GM19395 (cell line): ENCODE measurements around the gene JPT1.
"Not testable (repeated sequence)": the region's sequence is repeated elsewhere in the genome, so short reads cannot be mapped to it uniquely, and the experiment has no call there.

ENCODE experiments used
- ATAC-seq: cut with Tn5 transposase; IDR thresholded peaks from one replicate; pipeline ENCODE4 v1.9.1; 2021; ENCODE audit warnings: mild to moderate bottlenecking, moderate library complexity; ENCODE audit not compliant: unreplicated experiment

Gene JPT1

DNA sequence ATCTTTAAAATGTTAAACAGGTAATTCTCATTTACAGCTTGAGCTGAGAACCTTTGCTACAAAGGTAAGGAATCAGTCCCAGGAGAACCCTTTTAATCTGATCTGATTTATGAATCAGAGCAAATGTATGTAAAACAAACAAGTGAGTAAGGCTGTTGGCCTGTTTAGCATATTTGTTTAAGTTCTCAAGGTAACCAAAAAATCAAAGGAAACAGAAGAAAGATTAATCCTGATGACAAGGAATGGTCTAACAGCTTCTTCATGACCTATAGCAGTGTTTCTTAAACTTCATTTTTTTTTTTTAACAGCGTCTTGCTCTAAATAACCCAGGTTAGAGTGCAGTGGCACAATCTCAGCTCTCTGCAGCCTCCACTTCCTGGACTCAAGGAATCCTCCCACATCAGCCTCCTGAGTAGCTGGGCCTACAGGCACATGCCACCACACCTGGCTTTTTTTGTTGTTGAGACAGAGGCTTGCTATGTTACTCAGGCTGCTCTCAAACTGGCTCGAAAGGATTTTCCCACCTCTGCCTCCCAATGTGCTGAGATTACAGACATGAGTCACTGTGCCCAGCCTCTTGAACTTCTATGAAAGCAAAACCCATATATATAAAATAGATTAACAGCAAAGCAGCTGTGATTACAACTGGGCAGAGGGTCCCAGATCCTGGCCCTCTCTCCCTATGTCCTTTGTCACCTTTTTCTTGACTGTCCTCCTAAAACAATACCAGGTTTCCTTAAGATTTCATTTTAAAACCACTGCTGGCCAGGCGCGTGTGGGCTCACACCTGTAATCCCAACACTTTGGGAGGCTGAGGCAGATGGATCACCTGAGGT lies 5.1 kb upstream of the JPT1 start:
- no peak for ATAC-seq

DNA sequence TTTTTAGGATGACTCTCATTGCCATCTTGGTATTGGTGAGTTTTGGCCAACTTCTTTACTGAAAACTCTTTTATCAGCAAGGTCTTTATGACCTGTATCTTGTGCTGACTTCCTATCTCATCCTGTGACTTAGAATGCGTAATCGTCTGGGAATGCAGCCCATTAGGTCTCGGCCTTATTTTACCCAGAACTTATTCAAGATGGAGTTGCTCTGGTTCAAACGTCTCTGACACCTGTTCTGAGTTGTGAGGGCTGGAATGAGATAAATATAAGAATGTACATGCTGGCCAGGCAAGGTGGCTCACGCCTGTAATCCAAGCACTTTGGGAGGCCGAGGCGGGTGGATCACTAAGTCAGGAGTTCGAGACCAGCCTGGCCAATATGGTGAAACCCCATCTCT lies 4.2 kb upstream of the JPT1 start:
- ATAC-seq = not testable (repeated sequence)

DNA sequence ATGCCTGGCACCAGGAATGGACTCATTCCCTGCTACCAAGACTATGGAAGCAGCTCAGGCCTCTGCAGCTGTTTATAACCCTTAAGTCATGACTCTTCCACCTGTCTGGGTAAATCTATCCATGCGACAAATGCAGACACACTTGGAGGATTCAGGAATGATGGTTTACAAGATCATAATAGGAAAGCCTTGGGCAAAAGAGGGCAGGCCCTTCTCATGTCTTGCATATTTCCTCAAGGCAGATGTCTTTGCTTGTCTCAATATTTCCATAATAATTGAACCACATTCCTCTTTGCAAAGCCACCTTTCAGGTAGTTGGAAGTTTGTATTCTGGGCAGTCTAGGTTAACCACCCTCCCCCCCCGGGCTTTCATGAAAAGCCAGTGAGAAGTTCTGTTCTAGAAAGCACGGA lies 884 bp upstream of the JPT1 start:
- no peak for ATAC-seq

DNA sequence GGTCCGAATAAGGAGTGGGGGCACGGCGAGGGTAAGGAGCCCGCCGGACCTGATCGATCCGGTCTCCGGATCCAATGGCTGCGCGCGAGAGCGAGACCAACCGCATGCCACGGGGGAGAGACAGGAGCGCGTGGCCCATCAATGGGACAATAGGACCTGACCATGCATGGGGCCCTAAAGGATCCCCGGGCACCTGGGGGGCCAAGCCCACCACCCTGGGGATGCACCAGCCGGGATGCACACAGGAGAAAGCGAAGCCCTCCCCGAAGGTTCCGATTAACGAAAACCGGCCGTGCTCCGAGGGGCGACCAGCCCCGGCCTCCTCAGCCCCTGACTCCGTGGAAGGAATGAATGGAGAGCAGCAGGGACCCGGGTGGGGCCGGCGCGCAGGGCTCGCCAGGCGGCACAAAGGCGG lies 525 bp downstream of the JPT1 start:
- peak; percentile 13 for ATAC-seq

DNA sequence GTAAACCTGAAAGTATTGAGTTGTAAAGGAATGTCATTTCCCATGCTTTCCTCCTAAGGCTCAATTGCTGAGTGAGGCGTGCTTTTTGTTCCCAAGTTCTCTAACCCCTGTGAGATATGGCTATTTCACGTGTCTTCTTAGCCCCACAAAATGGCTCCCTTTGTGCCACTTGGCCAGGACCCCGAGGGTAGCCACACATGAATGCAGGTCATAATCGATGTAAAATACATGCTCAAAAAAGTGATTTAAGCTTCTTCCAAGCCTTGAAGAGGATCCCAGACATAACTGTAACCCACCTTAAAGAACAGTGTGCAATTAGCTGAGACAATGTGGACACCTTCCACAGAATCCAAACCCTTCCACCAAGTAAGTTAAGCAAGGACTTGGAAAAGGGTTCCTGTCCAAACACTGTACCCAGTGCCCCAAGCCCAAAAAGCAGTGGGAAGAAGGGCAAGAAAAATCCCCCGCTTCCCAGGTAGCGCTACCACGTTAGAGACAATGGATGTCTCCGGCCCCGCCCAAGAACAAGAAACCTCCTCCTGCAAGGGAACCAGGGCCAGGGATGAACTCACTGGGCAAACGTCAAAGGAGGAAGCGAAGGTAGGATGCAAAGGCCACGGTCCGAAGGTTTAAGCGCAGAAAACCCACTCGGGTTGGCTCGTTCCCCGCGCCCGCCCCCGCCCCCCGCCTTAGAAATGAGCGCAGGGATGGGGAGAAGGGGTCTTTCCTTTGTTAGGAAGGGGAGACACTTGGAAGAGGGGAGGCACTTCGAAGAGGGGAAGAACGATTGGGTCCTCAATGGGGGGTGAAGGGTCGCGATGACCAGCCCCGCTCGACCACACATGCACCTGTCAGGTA lies 1.2 kb downstream of the JPT1 start:
- peak; percentile 9 for ATAC-seq

DNA sequence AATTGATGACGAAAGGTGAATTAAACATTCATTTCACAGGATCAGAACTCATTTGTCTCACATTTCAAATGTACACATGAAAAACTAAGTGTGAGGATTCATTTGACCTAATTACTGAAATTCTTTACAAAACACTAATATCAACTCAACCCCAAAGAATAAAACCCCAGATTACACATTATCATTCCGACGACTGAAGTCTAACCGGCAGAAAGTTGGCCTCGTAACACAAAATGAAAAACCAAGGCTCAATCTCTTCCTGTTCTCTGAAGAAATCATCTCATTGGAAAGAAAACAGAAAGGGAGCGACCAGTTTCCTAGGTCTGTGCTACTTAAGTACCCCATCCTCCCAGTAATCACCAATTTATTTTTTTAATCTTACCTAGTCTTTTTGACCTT lies 1.8 kb downstream of the JPT1 start:
- no peak for ATAC-seq

DNA sequence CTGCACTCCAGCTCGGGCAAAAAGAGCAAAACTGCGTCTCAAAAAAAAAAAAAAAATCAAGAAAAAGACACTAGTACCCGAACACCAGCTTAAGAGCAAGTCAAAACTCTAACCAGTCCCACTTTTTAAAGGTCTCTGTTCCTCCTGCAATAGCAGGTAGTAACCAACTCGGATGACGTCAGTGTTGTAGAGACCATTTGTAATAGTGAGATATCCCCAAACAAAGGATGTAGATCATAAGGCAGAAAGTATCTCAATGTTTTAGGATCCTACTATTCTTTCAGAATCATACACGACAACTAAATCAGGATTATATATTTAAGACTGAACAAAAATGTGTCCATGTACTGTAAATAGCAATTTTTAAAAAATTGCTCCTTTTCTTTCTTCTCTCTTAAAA lies 2.4 kb downstream of the JPT1 start:
- no peak for ATAC-seq

DNA sequence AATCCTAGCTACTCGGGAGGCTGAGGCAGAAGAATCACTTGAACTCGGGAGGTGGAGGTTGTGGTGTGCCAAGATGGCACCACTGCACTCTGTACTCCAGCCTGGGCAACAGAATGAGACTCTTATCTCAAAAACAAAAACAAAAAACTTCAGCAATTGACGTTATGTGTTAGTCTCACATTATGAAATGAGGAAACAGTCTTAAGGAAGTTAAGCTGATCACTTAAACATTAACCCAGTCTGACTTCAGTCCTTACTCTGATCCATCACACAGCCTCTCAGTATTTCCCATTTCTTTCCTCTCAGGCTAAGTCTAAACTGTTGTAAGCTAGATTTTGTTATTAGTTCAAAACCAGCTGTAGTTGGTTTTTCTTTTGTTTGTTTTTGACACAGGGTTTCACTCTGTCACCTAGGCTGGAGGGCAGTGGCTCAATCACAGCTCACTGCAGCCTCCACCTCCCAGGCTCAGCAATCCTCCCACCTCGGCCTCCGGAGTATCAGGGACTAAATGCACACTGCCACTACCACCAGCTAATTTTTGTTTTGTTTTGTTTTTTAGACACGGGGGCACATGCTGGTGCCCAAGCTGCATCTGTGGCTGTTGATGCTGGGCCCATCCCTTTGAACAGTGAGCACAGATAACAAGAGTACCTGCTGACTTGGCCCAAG lies 6.3 kb downstream of the JPT1 start:
- ATAC-seq = no peak

DNA sequence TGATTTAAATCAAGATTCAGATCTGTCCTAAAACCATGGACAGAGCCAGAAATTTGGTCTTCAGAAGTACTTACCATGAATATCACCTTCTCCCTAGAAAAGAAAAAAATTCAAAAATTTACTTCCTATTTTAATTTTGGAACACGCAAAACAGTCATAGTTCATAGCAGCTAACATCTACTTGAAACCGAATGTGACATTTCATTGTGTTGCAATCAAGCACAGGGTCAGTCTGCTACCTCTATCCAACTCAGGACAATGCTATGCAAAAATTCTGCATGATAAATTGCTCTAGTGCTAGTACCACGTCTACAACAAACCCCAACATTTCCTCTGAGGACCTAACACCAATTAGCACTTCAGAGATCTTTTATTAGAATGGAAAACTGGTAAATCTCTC lies 7.7 kb downstream of the JPT1 start:
- ATAC-seq = no peak

DNA sequence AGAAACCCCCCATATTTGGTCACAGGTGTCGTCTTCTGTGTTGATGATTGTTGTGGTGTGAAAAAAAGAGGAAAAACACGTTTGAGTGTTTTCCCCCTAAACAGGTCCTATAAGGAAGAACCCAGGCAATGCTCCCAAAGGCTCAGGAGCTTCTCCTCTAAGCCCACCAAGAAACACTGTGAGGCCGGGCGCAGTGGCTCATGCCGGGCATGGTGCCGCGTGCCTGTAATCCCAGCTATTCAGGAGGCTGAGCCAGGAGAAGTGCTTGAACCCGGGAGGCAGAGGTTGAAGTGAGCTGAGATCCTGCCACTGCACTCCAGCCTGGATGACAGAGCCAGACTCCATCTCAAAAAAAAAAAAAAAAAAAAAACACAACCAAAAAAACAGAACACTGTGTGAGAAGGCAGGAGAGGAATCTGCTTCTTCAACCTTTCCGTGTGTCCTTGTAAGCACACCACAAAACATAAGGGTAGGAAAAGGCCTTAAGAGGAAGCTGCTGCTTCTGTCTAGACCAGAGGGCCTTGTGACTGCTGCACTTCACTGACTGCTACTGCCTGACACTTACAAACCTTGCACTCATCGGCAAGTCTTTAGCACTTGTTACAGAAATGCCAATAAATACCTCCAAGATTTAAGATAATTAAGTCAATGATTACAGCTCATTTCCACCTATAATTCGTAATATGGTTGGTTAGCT lies 9.3 kb downstream of the JPT1 start:
- ATAC-seq = no peak

DNA sequence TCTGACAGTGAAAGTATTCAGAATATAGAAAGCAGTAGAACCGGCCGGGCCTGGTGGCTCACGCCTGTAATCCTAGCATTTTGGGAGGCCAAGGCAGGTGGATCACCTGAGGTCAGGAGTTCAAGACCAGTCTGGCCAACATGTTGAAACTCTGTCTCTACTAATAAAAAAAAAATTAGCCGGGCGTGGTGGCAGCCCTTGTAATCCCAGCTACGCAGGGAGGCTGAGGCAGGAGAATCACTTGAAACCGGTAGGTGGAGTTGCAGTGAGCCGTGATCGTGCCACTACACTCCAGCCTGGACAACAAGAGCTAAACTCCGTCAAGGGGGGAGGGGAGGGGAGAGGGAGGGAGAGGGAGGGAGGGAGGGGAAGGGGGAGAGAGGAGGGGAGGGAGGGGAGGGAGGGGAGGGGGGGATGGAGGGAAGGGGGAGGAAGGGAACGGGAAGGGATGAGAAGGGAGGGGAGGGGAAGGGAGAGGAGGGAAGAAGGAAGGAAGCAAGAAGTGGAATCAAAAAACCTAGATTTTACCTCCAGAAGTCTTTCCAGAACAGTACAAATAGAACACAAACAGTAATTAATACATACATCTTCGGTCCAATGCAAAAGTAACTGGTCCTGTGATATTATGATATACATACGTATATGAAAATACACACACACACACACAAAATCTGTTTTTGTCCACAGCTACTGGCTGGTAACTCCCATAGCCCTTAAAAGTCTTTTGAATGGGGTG lies 11.9 kb downstream of the JPT1 start:
- no peak for ATAC-seq

DNA sequence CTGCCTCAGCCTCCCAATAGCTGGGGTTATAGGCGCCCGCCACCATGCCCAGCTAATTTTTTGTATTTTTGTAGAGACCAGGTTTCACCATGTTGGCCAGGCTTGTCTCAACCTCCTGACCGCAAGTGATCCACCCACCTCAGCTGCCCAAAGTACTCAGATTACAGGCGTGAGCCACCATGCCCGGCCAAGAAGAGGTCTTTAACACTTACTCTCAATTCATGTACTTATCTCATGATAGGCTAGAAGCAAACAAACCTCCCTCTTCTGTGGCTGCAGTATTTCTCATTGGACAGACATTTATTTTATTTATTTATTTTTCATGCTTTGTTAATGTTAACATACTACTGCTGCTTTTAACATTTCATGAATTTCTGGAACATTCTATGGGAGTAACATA lies 15.8 kb downstream of the JPT1 start:
- ATAC-seq = no peak

DNA sequence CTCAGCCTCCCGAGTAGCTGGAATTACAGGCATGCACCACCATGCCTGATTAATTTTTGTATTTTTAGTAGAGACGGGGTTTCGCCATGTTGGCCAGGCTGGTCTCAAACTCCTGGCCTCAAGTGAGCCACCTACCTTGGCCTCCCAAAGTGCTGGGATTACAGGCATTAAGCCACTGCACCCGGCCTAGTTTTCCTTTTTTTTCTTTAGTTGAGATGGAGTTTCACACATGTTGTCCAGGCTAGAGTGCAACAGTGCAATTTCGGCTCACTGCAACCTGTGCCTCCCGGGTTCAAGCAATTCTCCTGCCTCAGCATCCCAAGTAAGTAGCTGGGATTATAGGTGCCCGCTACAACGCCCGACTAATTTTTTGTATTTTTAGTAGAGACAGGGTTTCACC lies 16.6 kb downstream of the JPT1 start:
- not testable (repeated sequence) for ATAC-seq

DNA sequence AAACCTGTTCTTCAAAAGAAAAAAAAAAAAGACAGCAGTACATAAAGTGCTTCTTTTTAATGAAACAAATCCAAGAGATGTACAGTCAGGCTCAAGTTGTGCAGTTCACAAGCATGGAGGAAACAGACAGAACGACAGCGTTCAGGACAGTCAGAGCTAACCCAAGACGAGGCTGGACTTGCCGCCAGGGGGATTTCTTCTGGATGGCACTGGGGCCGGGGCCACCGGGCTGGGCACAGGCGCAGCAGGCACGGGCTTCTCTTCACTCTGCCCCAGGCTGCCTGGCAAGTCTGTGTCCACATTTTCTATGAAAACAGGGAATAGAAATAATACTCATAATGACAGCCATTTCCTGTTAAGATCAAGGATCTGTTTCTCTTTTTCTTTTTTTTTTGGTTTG lies 18.4 kb downstream of the JPT1 start:
- ATAC-seq = no peak

DNA sequence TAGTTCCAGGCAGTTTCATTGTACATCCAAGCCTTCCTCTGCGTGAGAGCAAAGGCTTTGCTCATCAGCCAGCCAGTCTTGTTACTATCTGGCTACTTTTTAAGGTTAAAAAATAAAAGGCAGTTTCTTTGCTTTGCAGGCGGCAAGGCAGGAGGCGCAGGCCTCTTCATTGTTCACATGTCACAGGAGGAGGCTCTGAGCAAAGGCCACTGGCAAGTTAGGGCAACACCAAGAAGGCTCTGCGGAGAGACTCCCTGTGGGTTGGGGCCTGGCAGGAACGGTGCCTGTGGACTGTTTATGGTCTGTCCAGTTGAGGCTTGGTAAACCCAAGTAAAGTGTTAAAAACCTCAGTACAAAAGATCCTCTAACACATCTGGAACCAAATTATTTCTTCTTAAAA lies 18.9 kb downstream of the JPT1 start:
- no peak for ATAC-seq

DNA sequence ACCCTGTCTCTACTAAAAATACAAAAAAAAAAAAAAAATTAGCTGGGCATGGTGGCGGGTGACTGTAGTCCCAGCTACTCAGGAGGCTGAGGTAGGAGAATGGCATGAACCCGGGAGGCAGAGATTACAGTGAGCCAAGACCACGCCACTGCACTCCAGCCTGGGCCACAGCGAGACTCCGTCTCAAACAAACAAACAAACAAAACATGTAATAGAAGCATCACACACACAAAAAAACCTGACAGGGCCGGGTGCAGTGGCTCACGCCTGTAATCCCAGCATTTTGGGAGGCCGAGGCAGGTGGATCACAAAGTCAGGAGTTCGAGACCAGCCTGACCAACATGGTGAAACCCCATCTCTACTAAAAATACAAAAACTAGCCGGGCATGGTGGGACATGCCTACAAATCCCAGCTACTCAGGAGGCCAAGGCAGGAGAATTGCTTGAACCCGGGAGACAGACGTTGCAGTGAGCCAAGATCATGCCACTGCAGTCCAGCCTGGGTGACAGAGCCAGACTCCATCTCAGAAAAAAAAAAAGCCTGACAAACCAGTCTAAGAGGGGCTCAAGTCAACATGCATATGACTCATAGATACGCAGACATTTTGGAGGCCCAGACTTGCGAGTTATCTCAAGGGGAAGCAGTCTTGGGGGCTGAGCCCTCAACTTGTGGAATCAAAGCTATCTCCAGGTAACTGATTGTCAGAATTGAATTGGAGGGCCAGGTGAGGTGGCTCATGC lies 20.5 kb downstream of the JPT1 start:
- not testable (repeated sequence) for ATAC-seq

DNA sequence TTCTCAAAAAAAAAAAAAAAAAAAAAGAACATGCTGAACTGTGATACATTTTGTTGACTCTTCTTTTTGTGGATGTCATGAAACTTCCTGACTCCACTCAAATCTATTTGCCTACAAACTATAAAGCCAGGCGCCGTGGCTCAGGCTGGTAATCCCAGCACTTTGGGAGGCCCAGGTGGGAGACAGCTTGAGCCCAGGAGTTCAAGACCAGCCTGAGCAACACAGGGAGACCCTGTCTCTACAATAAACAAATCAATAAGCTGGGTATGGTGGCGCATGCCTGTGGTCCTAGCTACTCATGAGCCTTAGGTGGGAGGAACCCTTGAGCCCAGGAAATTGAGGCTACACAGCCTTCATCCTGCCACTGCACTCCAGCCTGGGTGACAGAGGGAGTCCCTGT lies 21.3 kb downstream of the JPT1 start:
- ATAC-seq = no peak

DNA sequence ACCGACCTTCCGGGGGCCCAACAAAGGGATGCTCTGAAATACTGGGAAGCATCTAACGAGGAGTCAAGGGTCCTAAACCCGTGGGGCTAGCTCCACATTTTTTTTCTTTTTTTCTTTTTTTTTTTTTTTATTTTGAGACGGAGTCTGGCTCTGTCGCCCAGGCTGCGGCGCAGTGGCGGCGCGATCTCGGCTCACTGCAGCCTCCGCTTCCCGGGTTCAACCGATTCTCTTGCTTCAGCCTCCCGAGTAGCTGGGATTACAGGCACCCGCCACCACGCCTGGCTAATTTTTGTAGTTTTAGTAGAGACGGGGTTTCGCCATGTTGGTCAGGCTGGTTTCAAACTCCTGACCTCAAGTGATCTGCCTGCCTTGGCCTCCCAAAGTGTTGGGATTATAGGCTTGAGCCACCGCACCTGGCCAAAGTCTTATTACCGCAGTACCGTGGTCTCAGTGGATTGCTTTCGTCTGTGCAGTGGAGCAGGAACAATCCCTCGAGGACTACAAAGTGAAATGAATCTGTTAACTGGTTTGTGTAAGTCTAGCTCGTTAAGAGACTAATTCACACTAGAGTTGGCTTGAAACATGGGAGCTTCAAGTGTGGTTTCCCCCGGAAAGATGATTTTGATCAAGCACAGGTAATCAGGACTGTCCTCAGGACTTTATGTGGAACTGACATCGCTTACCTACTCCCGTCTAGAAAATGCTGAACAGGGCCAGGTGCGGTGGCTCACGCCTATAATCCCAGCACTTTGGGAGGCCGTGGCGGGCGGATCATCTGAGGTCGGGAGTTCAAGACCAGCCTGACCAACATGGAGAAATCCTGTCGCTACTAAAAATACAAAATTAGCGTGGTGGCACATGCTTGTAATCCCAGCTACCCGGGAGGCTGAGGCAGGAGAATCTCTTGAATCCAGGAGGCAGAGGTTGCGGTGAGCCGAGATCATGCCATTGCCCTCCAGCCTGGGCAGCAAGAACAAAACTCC lies 22.0 kb downstream of the JPT1 start:
- ATAC-seq = not testable (repeated sequence)
